Stimulated activated CD4-positive, alpha-beta T cell treated with anti-CD3 and anti-CD28 coated beads, Interleukin-12 subunit alpha, Interleukin-12 subunit beta, amount 100 ng/mL, for 4 hours (primary cell): ENCODE data around the gene SPATA2.
A peak's percentile ranks its signal among the peaks of the same experiment; 100 is the strongest.
"Not testable (repeated sequence)": the region's sequence is repeated elsewhere in the genome, so short reads cannot be mapped to it uniquely, and the experiment has no call there.

Experiments used
- DNase-seq: peaks from one replicate; pipeline ENCODE4 v3.0.0-alpha.2; 2020

Gene SPATA2

GRCh38 chr20:49901588-49901987 is 13.7 kb downstream of the SPATA2 start:
- no peak for DNase-seq

DNA sequence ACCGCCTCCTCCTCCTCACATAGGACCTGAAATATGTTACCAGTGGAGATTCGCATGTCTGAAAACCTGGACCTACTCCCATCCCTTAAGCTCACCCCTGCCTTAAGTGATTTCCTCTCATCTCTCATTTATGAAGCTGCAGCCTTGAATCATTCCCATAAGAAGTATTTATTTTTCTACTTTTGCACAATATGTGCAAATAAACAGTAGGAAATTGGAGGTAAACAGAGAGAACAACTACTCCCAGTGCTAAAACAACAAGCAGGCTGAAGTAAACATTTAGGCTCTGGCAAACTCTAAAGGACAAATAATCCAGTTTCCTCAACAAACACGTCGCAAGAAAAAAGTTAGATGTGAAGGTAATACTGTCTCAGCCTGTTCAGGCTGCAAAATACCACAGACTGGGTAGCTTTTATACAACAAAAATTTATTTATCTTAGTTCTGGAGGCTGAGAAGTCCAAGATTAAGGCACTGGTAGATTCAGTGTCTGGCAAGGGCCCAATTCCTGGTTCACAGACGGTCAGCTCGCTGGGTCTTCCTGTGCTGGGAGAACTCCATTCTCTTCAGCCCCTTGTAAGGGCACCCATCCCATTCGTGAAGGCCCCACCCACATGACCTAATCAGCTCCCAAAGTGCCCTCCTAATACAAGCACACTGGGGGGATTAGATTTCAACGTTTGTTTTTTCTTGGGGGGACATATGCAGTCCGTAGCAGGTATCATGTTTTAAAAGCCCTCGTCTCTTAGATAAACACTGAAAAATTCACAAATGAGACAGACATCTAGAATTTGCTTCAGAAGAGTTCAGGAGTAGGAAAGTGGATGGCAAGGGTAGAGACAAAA is 15.6 kb downstream of the SPATA2 start:
- DNase-seq = no peak

- DNase-seq = no peak
Observed at GRCh38 chr20:49896204-49896603, 19.1 kb downstream of the SPATA2 start.

- DNase-seq = not testable (repeated sequence)
Observed at GRCh38 chr20:49895474-49896093, 19.7 kb downstream of the SPATA2 start.

- DNase-seq = no peak
Observed at GRCh38 chr20:49894073-49894470, 21.3 kb downstream of the SPATA2 start.

DNA sequence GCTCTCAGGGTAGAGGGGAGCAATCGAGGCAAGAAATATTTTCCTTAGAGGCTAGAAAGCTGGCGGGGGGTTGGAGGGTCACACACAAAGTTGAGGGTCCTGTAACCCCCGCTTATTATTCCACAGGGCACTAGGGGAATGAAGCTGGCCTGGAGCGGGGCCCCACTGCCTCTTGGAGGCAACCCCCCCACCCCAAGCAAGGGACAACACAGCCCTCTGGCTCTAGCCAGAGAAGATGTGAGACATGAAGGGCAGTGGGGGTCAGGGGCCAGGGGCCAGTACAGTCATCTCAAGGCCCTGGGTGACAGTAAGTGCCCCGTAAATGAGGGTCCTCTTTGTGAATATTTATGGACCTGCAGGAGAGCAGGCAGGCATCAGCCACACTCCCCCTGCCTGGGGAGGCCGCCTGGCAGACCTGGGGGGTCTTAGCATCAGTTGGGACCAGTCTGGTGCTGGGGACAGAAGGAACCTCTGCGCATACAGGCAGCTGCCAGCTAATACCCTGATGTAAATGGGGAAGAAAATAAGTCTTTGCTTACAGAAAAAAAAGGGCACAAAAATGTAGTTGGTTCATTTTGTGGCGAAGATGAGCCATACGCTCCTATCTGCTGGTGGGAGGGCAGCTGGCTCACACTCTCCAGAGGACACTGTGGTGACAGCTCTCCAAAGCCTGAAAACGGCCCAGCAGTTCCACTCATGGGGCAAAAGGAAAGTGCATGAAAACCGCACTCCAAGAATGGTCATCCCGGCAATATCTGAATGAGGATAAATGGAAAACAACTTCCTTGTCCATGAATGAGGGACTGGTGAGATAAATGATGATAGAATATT is 21.9 kb downstream of the SPATA2 start:
- DNase-seq = no peak

DNA sequence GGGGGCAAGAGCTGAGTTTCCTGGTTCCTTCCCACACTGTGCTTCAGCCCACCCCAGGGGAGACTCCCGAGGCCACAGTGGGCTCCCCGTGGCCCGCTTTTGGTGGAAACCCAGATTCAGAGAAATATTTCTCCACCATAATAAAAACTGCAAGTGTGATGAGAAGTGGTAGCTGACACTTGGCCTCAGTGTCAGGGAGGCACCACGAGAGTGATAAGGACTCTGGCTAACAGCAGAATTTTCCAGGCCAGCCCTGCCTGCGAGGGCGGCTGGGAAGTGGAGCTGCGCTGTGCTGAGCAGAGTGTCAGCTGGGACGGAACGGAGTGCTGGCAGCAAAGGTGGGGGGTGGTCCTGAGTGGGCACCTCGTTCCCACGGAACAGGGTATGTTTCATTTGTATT is 22.5 kb downstream of the SPATA2 start:
- no peak for DNase-seq

DNA sequence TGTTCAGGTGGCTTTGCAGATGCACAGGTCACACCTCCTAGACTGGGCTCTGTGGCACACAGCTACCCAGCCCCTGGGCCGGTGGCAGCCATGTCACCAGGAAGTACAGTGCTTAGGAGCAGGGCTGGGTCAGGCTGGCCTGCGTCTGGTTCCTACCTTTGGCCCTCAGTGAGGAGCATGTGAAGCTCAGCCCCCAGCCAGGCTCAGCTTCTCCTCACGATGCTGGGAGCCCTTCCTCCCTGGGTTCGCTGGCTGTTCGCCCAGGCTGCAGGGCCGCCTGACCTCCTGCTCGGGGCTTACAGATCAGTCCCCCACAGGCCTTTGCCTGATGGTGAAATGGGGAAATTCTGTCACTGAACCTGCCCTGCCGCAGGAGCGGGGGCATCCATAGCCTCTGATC is 23.1 kb downstream of the SPATA2 start:
- no peak for DNase-seq

GRCh38 chr20:49891476-49892110 is 23.7 kb downstream of the SPATA2 start:
- DNase-seq = no peak

- no peak for DNase-seq
Observed at GRCh38 chr20:49890471-49891361, 24.6 kb downstream of the SPATA2 start.

DNA sequence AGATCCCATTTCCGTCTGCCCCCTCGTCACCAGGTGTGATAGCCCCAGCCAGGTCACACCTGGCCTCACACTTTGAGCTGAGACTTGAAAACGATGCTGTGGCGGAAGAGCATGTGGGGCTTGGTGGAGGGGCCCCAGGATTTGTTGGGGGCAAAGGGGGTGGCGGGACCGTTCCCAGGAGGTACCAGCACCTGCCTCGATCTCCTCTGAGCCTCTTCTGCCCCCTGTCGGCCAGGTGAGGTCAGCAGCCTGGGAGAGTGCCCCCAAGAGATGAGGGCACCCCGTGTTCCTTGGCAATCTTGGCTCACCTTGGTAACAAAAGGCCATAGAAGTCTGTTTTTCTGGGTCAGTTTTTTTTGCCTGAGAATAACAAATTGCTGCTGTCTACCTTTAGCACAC is 25.4 kb downstream of the SPATA2 start:
- DNase-seq = no peak

GRCh38 chr20:49889001-49889934 is 26.1 kb downstream of the SPATA2 start:
- no peak for DNase-seq

DNA sequence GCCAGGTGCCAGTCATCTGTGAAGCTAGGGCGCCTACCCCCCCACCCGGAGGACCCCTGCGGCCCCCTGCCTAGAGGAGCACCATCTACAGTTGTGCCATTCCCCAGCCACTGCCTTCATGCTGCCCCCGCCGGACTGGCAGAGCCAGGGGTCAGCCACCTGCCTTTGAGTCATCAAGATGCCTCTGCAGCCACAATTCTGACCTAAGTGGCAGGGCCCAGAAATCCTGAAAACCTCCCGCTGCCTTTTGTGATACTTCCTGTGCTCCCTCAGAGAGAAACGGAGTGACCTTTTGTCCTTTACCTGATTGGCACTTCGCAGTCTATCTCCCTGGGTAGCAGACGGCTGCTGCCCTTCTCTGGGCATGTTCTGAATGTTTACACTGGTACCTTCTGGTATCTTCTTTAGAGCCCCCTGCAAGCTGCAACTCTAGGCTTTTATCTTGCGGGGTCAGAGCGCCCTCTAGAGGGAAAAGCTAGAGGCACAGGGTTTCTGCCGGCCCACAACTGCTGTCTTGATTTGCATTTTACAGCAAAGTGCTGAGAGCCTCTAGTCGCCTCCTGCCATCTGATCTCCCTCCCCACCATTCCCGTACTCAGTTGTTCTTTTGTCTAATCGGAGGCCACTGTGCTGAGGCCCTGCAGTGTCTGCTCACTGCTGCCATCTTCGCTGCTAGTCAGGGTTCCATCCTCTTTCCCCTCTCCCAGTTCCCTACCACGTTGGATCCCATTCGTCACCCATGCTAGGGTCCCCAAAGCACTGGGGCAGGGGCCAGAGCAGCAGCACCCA is 26.9 kb downstream of the SPATA2 start:
- peak; percentile 42 for DNase-seq

DNA sequence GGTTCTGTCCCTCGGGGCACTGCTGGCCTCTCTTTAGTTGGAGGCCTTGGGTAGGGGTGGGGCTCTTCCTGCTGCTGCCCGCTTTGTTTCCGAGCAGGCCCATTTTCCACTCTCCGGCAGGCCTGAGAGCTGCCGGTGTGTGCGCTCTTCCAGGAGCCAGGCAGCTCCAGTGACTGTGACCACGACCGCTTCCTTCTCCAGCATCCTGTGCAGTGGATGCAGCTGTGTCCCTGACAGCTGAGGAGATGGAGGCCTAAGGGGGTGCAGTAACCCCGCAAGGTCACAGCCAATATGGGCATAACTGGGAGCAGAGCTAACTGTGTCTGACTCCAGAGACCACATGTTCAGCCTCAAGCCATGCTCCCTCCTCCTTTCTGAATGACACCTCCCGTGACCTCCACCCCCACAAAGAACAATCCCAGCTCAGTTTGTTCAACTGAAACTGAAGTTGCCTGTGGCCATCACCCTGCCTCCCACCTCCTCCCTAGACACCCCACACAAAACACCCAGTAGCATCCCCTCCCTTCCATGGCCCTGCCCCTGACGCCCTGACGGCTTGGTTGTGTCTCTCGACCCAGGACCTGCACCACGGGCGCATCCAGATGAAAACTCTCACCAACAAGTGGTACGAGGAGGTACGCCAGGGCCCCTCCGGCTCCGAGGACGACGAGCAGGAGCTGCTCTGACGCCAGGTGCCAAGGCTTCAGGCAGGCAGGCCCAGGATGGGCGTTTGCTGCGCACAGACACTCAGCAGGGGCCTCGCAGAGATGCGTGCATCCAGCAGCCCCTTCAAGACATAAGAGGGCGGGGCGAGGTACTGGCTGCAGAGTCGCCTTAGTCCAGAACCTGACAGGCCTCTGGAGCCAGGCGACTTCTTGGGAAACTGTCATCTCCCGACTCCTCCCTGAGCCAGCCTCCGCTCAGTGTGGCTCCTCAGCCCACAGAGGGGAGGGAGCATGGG is 27.8 kb downstream of the SPATA2 start:
- DNase-seq = no peak

DNA sequence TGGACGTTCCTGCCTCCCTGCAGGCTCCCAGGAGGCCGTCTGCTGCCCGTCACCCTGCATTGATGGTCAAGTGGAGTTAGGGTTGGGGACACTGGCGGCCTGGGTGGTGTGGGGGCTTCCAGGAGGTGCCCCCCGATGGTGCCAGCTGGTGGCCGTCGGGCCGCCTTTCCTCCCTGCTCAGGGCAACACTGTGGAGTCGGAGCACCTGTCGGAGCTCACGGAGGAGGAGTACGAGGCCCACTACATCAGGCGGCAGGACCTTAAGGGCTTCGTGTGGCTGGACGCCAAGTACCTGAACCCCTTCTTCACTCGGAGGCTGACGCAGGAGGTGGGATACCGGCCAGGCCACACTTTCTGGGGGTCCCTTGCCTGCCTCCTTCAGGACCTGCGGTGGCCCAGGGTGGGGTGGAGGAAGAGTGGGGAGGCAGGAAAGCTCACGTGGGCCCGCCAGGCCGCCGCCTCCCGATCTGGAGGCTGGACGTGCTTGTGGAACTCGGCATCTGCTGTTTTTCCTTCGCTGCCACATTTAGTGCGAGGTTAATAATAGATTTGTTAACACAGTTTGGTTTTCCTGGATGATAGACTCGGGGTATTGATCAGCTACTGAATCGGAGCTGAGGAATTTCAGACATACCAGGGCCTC is 28.6 kb downstream of the SPATA2 start:
- no peak for DNase-seq

GRCh38 chr20:49885558-49886332 is 29.6 kb downstream of the SPATA2 start:
- DNase-seq = no peak

- no peak for DNase-seq
Observed at GRCh38 chr20:49883246-49883802, 32.0 kb downstream of the SPATA2 start.
